H1 (cell line): ENCODE results near the gene SGO2. TPM values are rescaled to one million over a fixed set of nuclear protein-coding genes. Genes with fewer than 3 reads are reported as not detected.

ENCODE experiments used
- CHD2 ChIP-seq: IDR thresholded peaks from 2 replicates; pipeline ENCODE4 v1.6.1; 2012; ENCODE audit warnings: low read length, improper control_type of control experiment
- EGR1 ChIP-seq: IDR thresholded peaks from 2 replicates; pipeline ENCODE4 v1.6.1; 2011; ENCODE audit warnings: low read depth, low read length, borderline replicate concordance
- HDAC2 ChIP-seq, 2 experiments: fragments of 300-600 bp in 1 of 2; sonication (generic) in 1 of 2; IDR thresholded peaks; 2 replicates each; pipeline ENCODE4 v1.6.1; 2011 to 2012; ENCODE audit warnings: low read depth in 2 of 2, low read length in 2 of 2, mild to moderate bottlenecking in 2 of 2, moderate library complexity in 2 of 2, borderline replicate concordance in 1 of 2, inconsistent platforms in 1 of 2
- SP2 ChIP-seq: IDR thresholded peaks from 2 replicates; pipeline ENCODE4 v1.6.1; 2012; ENCODE audit warnings: mild to moderate bottlenecking, low read length, inconsistent platforms
- polyA plus RNA-seq, 7 experiments: library from polyadenylated mRNA; depleted of rRNA in 3 of 7; stranded (reverse) in 5 of 7; unstranded in 2 of 7; fragments of >200 nt in 5 of 7; fragments of 200-250 nt in 2 of 7; gene quantifications; 1 replicate in 5 of 7; 2 replicates in 1 of 7; 4 replicates in 1 of 7; pipeline versions ENCODE4 v1.2.1 to v1.2.3, GENCODE V29; 2011 to 2013; ENCODE audit warnings: missing spikeins in 2 of 7, mixed read lengths in 2 of 7
- total RNA-seq: library from RNA; stranded (reverse); fragmentation: NEBNext Ultra II Directional; extraction: Animal tissue kit (Norgen Biotek cat#: 25700); gene quantifications from 2 replicates; pipeline ENCODE4 v1.2.1, GENCODE V29; 2021

The SGO2 gene
- total and polyA plus RNA-seq, 2 of the 8 experiments (the other 6 are each of a cell fraction or from before 2014, with no cell fraction given): 2.4 to 33.2 TPM

DNA sequence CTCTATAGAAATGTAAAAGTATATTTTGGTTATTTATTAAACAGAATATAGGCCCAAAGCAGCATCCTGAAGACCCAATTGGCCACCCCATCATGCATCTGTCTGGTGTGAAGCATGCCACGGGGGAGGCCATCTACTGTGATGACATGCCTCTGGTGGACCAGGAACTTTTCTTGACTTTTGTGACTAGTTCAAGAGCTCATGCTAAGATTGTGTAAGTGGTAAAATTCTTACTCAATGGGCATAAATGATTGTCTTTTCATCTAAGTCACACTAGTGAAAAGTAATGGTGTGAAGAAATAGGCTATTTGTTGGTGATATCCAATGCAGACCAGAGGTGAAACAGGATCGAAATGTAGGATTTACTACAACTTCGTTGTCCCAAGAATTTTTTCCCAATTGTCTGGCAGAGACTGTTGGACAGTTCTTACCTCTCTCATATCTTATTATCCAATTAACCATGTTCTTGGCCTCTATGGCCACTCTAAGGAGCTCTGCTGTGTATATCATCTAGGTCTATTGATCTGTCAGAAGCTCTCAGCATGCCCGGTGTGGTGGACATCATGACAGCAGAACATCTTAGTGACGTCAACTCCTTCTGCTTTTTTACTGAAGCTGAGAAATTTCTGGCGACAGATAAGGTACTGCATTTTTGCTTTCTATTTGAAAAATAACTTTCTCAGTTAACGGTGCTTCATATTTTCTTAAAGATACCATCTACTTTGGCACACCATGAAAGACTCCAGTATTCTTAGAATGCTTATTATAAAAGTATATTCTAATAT, 94.8 kb downstream of the SGO2 start (continued):
- TF ChIP-seq EGR1: no peak
- TF ChIP-seq CHD2: no peak
- TF ChIP-seq HDAC2 (IDR thresholded peaks at IDR 0.05; ENCODE audit: borderline replicate concordance in 1 of 2, low read depth in 2 of 2, low read length in 2 of 2): no peak
- TF ChIP-seq SP2: no peak
